GM10248 (cell line): ENCODE measurements around the gene NOS3.

Experiments
- CTCF ChIA-PET: fragments of 300-600 bp; sonication (Branson Sonifier 250); formaldehyde crosslinking; extraction: SDS; loops from one replicate; lab custom pipeline; 2021; ENCODE audit warnings: antibody characterized with exemption; lab: Yijun Ruan, JAX
- POLR2A ChIA-PET: fragments of 350-650 bp; sonication (Branson Sonifier 250); formaldehyde crosslinking; extraction: SDS; loops from one replicate; lab custom pipeline; 2020; ENCODE audit warnings: antibody characterized with exemption; lab: Yijun Ruan, JAX
- DNase-seq: peaks from one replicate; pipeline ENCODE4 v3.0.0; 2012; ENCODE audit errors: extremely low spot score
- CTCF ChIP-seq: IDR thresholded peaks from 2 replicates; pipeline ENCODE4 v1.5.1; 2012; ENCODE audit warnings: mild to moderate bottlenecking, low read depth; ENCODE audit errors: extremely low read depth, missing control alignments, control extremely low read depth

Gene NOS3

GRCh38 chr7:151053096-151053495 lies 62.3 kb downstream of the NOS3 start:
- ChIA-PET POLR2A (no interaction called here), CTCF (interaction anchor here (1.2 kb wide), 1 partner anchor 15 kb away, joined by 3 read pairs; no protein-coding TSS in a partner anchor)
- no peak for TF ChIP-seq CTCF
- DNase-seq, result no peak

- POLR2A ChIA-PET, result no interaction called here
Measured at GRCh38 chr7:151053751-151054150, 62.9 kb downstream of the NOS3 start.

GRCh38 chr7:151056283-151056665 lies 65.5 kb downstream of the NOS3 start:
- DNase-seq, result no peak
- CTCF ChIA-PET, result no interaction called here
- POLR2A ChIA-PET, result no interaction called here
- TF ChIP-seq CTCF, result no peak

More at GRCh38 chr7:151053751-151054150, 62.9 kb downstream of the NOS3 start:
- CTCF ChIA-PET, result no interaction called here
- no peak for DNase-seq
- TF ChIP-seq CTCF, result no peak

- CTCF ChIA-PET, result interaction anchor here (1.1 kb wide), 1 partner anchor 187 kb away, joined by 3 read pairs; no protein-coding TSS in a partner anchor
- no peak for TF ChIP-seq CTCF
- DNase-seq, result no peak
- POLR2A ChIA-PET, result no interaction called here
Measured at GRCh38 chr7:151056666-151057505, 66.1 kb downstream of the NOS3 start.

- CTCF ChIA-PET, result interaction anchor here (1.1 kb wide), 1 partner anchor 187 kb away, joined by 3 read pairs; no protein-coding TSS in a partner anchor
Measured at GRCh38 chr7:151057506-151057988, 66.7 kb downstream of the NOS3 start, which contains the start of gene CDK5. Gene CDK5, minus strand, starts transcription at chr7:151057897. Its CDS starts 49 bp downstream, at chr7:151057848.

More at GRCh38 chr7:151057506-151057988, 66.7 kb downstream of the NOS3 start, which contains the start of gene CDK5:
- no peak for DNase-seq
- POLR2A ChIA-PET, result no interaction called here
- no peak for TF ChIP-seq CTCF
